ENCODE results near the gene ADA.
A peak's percentile ranks its signal among the peaks of the same experiment; 100 is the strongest.

Gene ADA

DNA sequence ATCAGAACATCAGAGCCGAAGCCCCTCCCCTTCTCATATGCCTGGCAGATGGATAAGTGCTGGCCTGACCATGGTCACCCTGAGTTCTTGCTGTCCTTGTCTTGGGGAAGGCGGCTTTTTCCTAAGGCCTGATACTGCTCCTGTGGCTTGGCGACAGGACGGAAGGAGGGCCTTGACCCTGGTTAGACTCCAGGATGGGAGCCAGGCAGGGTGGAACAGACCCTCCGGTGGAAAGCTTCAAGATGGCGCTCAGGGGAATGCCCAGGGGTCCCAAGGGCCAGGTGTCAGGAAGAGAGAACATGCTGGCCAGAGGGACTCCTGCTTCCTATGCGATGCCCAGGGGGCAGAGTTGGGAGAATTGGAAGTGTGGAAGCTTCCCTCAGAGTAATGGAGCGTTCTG, 29.6 kb downstream of the ADA start:
- Histone ChIP-seq H3K27me3 (ENCODE audit: low read depth, low read length) (no peaks in the 10 kb centered on the region), H3K27ac (ENCODE audit: low read length) (no peak overlapping the region), H3K4me3 (ENCODE audit: low read depth in 1 of 2, low read length in 2 of 2) (no peak overlapping the region), H3K36me3 (ENCODE audit: control insufficient read depth in 1 of 2, insufficient read depth in 2 of 2, low read length in 2 of 2) (peaks cover 36 to 51% of the 10 kb centered on the region in 2 donors), H3K9me3 (ENCODE audit: control insufficient read depth in 1 of 2, low read length in 2 of 2) (no peaks in the 10 kb centered on the region), H3K4me1 (ENCODE audit: control insufficient read depth in 1 of 2, insufficient read depth in 2 of 2, low read length in 2 of 2) (peaks cover 3 to 5% of the 10 kb centered on the region in 2 donors)

DNA sequence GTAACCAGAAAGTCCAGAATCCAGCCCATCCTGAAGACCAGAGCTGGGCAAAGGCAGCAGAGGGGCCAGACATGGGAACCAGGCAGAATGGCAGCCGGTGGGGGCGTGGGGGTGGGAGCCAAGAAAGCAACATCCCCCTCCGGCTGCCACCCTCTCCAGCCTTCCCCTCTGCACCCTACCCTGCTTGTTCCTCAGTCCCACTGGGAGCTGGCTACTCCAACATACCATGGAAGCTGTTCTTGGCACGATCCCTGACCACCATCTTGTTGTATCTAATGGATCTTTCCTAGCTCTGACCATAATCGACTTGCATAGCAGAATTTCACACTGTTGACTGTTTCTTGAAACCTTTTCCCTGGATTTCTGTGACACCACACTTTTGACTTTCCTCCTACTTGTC, 30.2 kb downstream of the ADA start:
- Histone ChIP-seq H3K27ac (ENCODE audit: low read length) (no peak overlapping the region), H3K4me3 (ENCODE audit: low read depth in 1 of 2, low read length in 2 of 2) (no peak overlapping the region)

DNA sequence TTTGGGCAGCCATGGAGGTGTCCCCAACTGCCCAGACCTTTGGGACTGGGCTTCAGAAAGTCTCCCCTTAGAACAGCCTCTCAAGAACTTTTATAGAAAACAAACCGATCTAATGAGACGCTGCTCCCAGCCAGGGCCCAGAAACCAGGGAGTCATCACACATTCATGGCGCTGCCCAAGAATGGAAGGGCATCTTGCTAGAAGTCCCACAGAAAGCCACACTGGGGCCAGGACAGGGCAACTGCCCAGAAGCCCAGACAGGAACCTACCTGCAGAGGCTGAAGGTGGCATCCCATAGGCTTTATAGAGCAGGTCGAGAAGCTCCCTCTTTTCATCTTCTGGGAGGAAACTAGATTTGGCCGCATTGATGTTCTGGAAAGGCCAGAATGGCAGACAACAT, 31.5 kb downstream of the ADA start:
- H3K27me3 ChIP-seq (ENCODE audit: low read depth, low read length): no peaks in the 10 kb centered on the region
- H3K4me1 ChIP-seq (ENCODE audit: control insufficient read depth in 1 of 2, insufficient read depth in 2 of 2, low read length in 2 of 2): peaks cover 3 to 24% of the 10 kb centered on the region in 2 donors
- H3K4me3 ChIP-seq (ENCODE audit: low read depth in 1 of 2, low read length in 2 of 2): no peak overlapping the region
- H3K9me3 ChIP-seq (ENCODE audit: control insufficient read depth in 1 of 2, low read length in 2 of 2): no peaks in the 10 kb centered on the region
- H3K36me3 ChIP-seq (ENCODE audit: control insufficient read depth in 1 of 2, insufficient read depth in 2 of 2, low read length in 2 of 2): peaks cover 42 to 63% of the 10 kb centered on the region in 2 donors
- no peak overlapping the region for H3K27ac ChIP-seq (ENCODE audit: low read length)

More for the DNA sequence above, 30.2 kb downstream of the ADA start:
- peaks cover 37 to 57% of the 10 kb centered on the region in 2 donors for H3K36me3 ChIP-seq (ENCODE audit: control insufficient read depth in 1 of 2, insufficient read depth in 2 of 2, low read length in 2 of 2)
- H3K4me1 ChIP-seq (ENCODE audit: control insufficient read depth in 1 of 2, insufficient read depth in 2 of 2, low read length in 2 of 2): peaks cover 3 to 11% of the 10 kb centered on the region in 2 donors
- H3K9me3 ChIP-seq (ENCODE audit: control insufficient read depth in 1 of 2, low read length in 2 of 2): no peaks in the 10 kb centered on the region
- no peaks in the 10 kb centered on the region for H3K27me3 ChIP-seq (ENCODE audit: low read depth, low read length)

DNA sequence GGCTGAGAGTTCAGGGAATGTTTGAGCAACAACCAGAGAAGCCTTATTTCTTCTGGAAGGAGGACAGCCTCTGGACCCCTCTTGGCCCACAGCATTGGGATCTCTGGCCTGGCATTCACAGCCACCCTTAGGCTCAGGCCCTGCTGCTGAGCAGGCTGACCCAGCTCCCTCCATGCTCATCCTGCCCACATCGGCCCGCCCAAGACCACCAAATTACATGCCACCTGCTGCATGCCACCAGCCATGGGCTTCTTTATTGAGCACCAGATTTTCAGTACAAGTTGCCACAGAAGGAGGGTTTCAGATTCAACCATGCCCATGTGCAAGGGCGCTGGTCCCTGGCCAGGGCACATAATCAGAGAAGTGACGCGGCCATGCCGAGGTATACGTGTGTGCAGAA, 32.2 kb downstream of the ADA start:
- H3K4me1 ChIP-seq (ENCODE audit: control insufficient read depth in 1 of 2, insufficient read depth in 2 of 2, low read length in 2 of 2): peaks cover 3 to 31% of the 10 kb centered on the region in 2 donors
- no peak overlapping the region for H3K27ac ChIP-seq (ENCODE audit: low read length)
- H3K36me3 ChIP-seq (ENCODE audit: control insufficient read depth in 1 of 2, insufficient read depth in 2 of 2, low read length in 2 of 2): peaks cover 47 to 65% of the 10 kb centered on the region in 2 donors
- no peaks in the 10 kb centered on the region for H3K27me3 ChIP-seq (ENCODE audit: low read depth, low read length)
- no peak overlapping the region for H3K4me3 ChIP-seq (ENCODE audit: low read depth in 1 of 2, low read length in 2 of 2)
- H3K9me3 ChIP-seq (ENCODE audit: control insufficient read depth in 1 of 2, low read length in 2 of 2): no peaks in the 10 kb centered on the region

DNA sequence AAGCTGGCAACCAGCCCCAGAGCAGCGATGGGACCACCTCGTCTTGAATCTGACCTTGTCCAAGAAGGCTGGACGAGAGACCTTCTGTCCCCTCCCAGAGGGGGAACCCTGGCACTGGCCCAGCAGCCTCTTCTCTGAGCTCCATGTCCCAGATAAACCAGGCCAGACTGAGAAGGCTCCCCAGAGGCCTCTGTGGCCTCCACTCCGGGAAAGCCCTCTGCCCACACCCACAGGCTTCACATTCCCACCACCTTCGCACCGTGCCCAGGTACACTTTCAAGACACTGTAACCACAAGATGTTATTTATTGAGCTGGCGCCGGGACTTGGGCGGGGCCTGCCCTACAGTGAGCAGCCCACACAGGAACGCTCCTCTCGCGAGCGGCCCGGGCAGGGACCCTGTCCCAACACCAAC, 33.2 kb downstream of the ADA start:
- Histone ChIP-seq H3K36me3 (ENCODE audit: control insufficient read depth in 1 of 2, insufficient read depth in 2 of 2, low read length in 2 of 2) (peaks cover 52 to 75% of the 10 kb centered on the region in 2 donors), H3K27me3 (ENCODE audit: low read depth, low read length) (no peaks in the 10 kb centered on the region), H3K4me1 (ENCODE audit: control insufficient read depth in 1 of 2, insufficient read depth in 2 of 2, low read length in 2 of 2) (peaks cover 3 to 32% of the 10 kb centered on the region in 2 donors), H3K27ac (ENCODE audit: low read length) (peak overlapping the region; percentile 2), H3K9me3 (ENCODE audit: control insufficient read depth in 1 of 2, low read length in 2 of 2) (no peaks in the 10 kb centered on the region), H3K4me3 (ENCODE audit: low read depth in 1 of 2, low read length in 2 of 2) (no peak overlapping the region)

DNA sequence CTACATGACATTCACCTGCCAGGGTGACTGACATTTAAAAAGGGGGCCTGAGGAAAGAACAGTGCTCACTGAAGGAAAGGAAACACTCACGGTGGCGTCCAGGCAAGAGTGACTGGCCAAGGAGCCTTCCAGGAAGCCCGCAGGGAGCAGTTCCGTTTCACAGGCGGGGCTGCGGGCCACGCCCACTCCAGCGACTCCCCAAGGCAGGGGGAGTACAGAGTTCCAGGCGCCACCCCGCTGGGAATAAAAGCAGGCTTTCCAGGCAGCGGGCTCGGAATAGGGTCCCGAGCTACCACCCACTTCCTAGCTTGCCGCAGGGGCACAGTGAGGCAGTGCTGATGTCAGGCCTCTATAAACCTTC, 34.9 kb downstream of the ADA start:
- no peaks in the 10 kb centered on the region for H3K27me3 ChIP-seq (ENCODE audit: low read depth, low read length)
- peaks cover 3 to 32% of the 10 kb centered on the region in 2 donors for H3K4me1 ChIP-seq (ENCODE audit: control insufficient read depth in 1 of 2, insufficient read depth in 2 of 2, low read length in 2 of 2)
- H3K4me3 ChIP-seq (ENCODE audit: low read depth in 1 of 2, low read length in 2 of 2): no peak overlapping the region
- H3K36me3 ChIP-seq (ENCODE audit: control insufficient read depth in 1 of 2, insufficient read depth in 2 of 2, low read length in 2 of 2): peaks cover 47 to 66% of the 10 kb centered on the region in 2 donors
- no peak overlapping the region for H3K27ac ChIP-seq (ENCODE audit: low read length)
- H3K9me3 ChIP-seq (ENCODE audit: control insufficient read depth in 1 of 2, low read length in 2 of 2): no peaks in the 10 kb centered on the region

DNA sequence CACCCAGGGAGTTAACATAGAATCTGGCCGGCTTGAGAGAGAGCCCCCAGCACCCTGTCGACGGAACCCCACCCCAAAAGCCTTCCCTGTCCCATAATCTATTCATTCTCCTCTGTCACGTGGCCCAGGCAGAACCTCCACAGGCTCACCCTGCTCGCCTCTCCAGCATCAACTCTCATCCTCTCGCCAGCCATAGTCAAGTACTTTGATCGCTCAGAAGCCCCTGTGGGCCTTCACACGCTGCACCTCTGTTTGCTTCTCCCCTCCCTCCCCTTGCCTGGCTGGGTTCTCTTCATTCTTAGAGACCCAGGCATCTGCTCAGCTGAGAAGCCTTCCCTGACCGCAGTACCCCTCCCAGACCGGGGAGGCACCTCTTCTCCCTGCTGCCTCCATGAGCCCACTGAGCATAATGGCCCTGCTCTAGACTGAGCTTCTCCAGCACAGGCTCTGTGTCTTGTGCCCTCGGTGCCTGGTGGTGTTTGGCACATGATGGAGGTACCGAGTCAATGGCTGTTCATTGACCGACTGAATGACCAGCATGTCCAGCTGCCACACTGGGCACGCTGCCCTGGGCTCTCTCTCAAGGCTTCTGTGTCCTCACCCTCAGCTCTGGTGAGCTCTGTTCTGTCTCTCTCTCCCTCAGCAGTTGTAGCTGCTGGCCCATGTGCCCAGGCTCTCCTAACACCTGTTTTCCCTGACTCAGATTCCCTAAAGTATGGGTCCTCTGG, 35.5 kb downstream of the ADA start:
- peaks cover 3 to 32% of the 10 kb centered on the region in 2 donors for H3K4me1 ChIP-seq (ENCODE audit: control insufficient read depth in 1 of 2, insufficient read depth in 2 of 2, low read length in 2 of 2)
- H3K9me3 ChIP-seq (ENCODE audit: control insufficient read depth in 1 of 2, low read length in 2 of 2): no peaks in the 10 kb centered on the region
- no peaks in the 10 kb centered on the region for H3K27me3 ChIP-seq (ENCODE audit: low read depth, low read length)
- H3K36me3 ChIP-seq (ENCODE audit: control insufficient read depth in 1 of 2, insufficient read depth in 2 of 2, low read length in 2 of 2): peaks cover 43 to 63% of the 10 kb centered on the region in 2 donors
- H3K4me3 ChIP-seq (ENCODE audit: low read depth in 1 of 2, low read length in 2 of 2): no peak overlapping the region
- H3K27ac ChIP-seq (ENCODE audit: low read length): no peak overlapping the region

DNA sequence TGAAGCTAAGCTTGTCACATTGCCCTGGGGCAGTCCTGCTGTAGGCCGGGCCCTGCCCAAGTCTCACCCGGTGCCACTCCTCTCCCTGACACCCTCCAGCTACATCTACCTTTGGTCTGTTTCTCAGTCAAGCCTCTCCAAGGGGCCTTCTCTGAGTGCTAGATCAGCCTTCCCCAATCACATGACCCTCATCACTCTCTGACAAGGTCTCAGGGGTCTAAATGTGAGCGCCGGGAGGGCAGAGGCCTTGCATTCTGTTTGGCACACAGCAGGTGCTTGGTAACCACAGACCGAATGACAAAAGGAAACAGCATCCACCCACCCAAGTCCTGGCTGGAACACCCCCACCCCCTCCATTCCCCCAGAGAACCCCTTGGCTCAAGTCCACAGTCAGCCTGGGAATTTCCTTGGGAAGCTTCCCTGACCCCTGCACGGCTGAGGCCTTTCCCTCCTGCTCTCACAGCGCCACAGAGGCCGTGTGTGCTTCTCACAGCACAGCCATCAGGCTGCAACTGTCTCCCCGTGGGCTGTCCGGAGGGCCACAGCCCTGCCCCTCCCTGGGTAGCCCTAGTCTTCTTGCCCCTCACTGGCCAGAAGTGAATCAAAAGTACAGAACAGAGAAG, 36.2 kb downstream of the ADA start:
- Histone ChIP-seq H3K4me3 (ENCODE audit: low read depth in 1 of 2, low read length in 2 of 2) (no peak overlapping the region), H3K36me3 (ENCODE audit: control insufficient read depth in 1 of 2, insufficient read depth in 2 of 2, low read length in 2 of 2) (peaks cover 35 to 58% of the 10 kb centered on the region in 2 donors), H3K9me3 (ENCODE audit: control insufficient read depth in 1 of 2, low read length in 2 of 2) (no peaks in the 10 kb centered on the region), H3K27me3 (ENCODE audit: low read depth, low read length) (no peaks in the 10 kb centered on the region), H3K27ac (ENCODE audit: low read length) (no peak overlapping the region), H3K4me1 (ENCODE audit: control insufficient read depth in 1 of 2, insufficient read depth in 2 of 2, low read length in 2 of 2) (peaks cover 3 to 32% of the 10 kb centered on the region in 2 donors)

DNA sequence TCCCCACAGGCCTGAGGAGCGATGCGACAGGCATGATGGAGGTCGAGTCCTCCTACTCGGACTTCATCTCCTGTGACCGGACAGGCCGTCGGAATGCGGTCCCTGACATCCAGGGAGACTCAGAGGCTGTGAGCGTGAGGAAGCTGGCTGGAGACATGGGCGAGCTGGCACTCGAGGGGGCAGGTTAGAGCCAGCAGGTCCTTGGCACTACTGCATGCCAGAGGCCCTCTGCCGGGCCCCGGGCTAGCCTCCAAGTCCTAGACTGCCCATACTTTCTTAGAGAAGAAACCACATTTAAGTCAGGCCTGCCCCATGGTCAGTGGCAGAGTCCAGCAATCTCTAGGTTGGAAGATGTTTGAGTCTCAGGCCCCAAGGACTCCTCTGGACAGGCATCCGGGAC, 37.0 kb downstream of the ADA start:
- H3K9me3 ChIP-seq (ENCODE audit: control insufficient read depth in 1 of 2, low read length in 2 of 2): no peaks in the 10 kb centered on the region
- H3K27me3 ChIP-seq (ENCODE audit: low read depth, low read length): no peaks in the 10 kb centered on the region
- no peak overlapping the region for H3K4me3 ChIP-seq (ENCODE audit: low read depth in 1 of 2, low read length in 2 of 2)
- peaks cover 28 to 51% of the 10 kb centered on the region in 2 donors for H3K36me3 ChIP-seq (ENCODE audit: control insufficient read depth in 1 of 2, insufficient read depth in 2 of 2, low read length in 2 of 2)
- H3K27ac ChIP-seq (ENCODE audit: low read length): no peak overlapping the region
- peaks cover 6 to 35% of the 10 kb centered on the region in 2 donors for H3K4me1 ChIP-seq (ENCODE audit: control insufficient read depth in 1 of 2, insufficient read depth in 2 of 2, low read length in 2 of 2)

DNA sequence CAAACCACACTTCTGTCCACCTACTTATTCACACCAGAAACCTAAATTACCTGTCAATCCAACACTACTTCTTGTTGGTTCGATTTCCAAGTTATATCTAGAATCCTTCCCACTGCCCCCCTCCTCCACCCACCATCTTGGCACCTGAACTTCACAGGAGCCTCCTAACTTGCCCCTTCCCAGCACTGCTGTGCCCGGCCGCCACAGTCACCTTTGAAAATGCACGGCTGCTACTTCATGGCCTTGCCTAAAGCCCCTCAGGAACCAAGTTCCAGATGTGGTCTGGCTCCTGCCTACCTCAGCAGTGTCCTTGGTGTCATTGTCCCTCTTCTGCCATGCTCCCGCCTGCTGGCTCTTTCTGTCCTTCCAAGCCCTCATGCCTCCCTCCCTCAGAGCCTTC, 37.9 kb downstream of the ADA start:
- no peaks in the 10 kb centered on the region for H3K9me3 ChIP-seq (ENCODE audit: control insufficient read depth in 1 of 2, low read length in 2 of 2)
- no peaks in the 10 kb centered on the region for H3K27me3 ChIP-seq (ENCODE audit: low read depth, low read length)
- H3K27ac ChIP-seq (ENCODE audit: low read length): no peak overlapping the region
- H3K36me3 ChIP-seq (ENCODE audit: control insufficient read depth in 1 of 2, insufficient read depth in 2 of 2, low read length in 2 of 2): peaks cover 19 to 41% of the 10 kb centered on the region in 2 donors
- H3K4me3 ChIP-seq (ENCODE audit: low read depth in 1 of 2, low read length in 2 of 2): no peak overlapping the region
- H3K4me1 ChIP-seq (ENCODE audit: control insufficient read depth in 1 of 2, insufficient read depth in 2 of 2, low read length in 2 of 2): peaks cover 10 to 43% of the 10 kb centered on the region in 2 donors

DNA sequence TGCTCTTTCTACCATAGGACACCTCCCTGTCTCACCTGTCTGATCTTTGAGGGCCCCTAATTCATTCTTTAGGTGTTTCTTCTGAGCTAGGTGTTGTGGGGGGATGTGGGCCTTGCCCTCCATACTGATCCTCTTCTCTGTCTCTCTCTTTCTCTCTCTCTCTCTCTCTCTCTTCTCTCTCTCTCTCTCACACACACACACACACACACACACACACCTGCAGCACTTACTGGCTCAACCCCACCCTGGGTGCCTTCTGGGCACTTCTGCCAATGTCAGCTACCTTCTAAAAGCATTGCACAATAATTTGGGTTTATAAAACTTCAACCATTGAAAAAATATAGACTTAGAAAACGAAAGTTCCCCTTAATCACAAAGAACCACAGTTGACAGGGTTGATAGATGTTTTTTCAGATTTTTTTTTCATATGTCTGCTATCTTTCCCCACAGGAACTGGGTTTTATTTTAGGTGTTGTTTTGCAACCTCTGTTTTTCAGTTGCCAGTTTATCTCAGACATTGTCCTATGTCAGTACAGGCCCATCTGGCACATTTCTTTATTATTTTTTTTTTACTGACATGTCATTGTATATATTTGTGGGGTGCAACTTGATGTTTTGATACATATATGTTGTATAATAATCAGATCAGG, 41.1 kb downstream of the ADA start:
- peak overlapping the region; percentile 28 for H3K27ac ChIP-seq (ENCODE audit: low read length)

More for the DNA sequence above, 41.1 kb downstream of the ADA start:
- Histone ChIP-seq H3K9me3 (ENCODE audit: control insufficient read depth in 1 of 2, low read length in 2 of 2) (no peaks in the 10 kb centered on the region), H3K4me3 (ENCODE audit: low read depth in 1 of 2, low read length in 2 of 2) (no peak overlapping the region), H3K36me3 (ENCODE audit: control insufficient read depth in 1 of 2, insufficient read depth in 2 of 2, low read length in 2 of 2) (peaks cover 9 to 13% of the 10 kb centered on the region in 2 donors), H3K27me3 (ENCODE audit: low read depth, low read length) (no peaks in the 10 kb centered on the region), H3K4me1 (ENCODE audit: control insufficient read depth in 1 of 2, insufficient read depth in 2 of 2, low read length in 2 of 2) (peaks cover 7 to 24% of the 10 kb centered on the region in 2 donors)
